RWPE1 (cell line): ENCODE data around the gene CNGB1.
A peak's percentile ranks its signal among the peaks of the same experiment; 100 is the strongest.

Experiments used
- CTCF ChIA-PET: fragments of 350-600 bp; sonication (Branson Sonifier 250); formaldehyde crosslinking; extraction: SDS; loops from one replicate; lab custom pipeline; 2021; lab: Yijun Ruan, JAX
- POLR2A ChIA-PET: fragments of 400-600 bp; formaldehyde crosslinking; extraction: SDS; loops from one replicate; lab custom pipeline; 2020; ENCODE audit warnings: antibody characterized with exemption; ENCODE audit not compliant: low non-redundant PET; lab: Yijun Ruan, JAX
- DNase-seq: peaks from one replicate; pipeline ENCODE4 v3.0.0; 2012; ENCODE audit warnings: low spot score
- H3K27ac ChIP-seq: fragments of 450-650 bp; 2 replicates; pipeline ENCODE4 v1.5.1; 2017
- CTCF ChIP-seq: fragments of 450-650 bp; conservative IDR thresholded peaks from 2 replicates; pipeline ENCODE4 v1.5.1; 2017; ENCODE audit warnings: low read depth, mild to moderate bottlenecking

The CNGB1 gene

GRCh38 chr16:58000706-58001676, 30.1 kb upstream of the CNGB1 start, which contains the start of gene USB1:
Gene USB1, plus strand, starts transcription at chr16:58001407. Its CDS starts 77 bp downstream, at chr16:58001484.
- TF ChIP-seq CTCF, result peak; percentile 83
- peak within 1 kb of the TSS; percentile 86 for H3K27ac ChIP-seq
- CTCF ChIA-PET, result interaction anchor here (0.5 to 4.0 kb wide), 11 partner anchors 10 to 244 kb away, joined by 3 to 36 read pairs (median 3); no protein-coding TSS in a partner anchor
- POLR2A ChIA-PET, result interaction anchor here (0.6 kb wide), 1 partner anchor 86 kb away, joined by 3 read pairs; no protein-coding TSS in a partner anchor
- DNase-seq, result peak; percentile 88

- ChIA-PET POLR2A (no interaction called here), CTCF (interaction anchor here (0.8 to 4.0 kb wide), 4 partner anchors 16 to 101 kb away, joined by 3 to 36 read pairs (median 12); no protein-coding TSS in a partner anchor)
- H3K27ac ChIP-seq, result peak within 1 kb of the TSS; percentile 86
- no peak for TF ChIP-seq CTCF
- DNase-seq, result no peak
Measured at GRCh38 chr16:57999971-58000705, 29.2 kb upstream of the CNGB1 start, which contains the start of gene ZNF319. Gene ZNF319, minus strand, starts transcription at chr16:58000672. Its CDS starts 2,407 bp downstream, at chr16:57998265.

GRCh38 chr16:57999366-57999970, 28.5 kb upstream of the CNGB1 start:
- peak overlapping the region; percentile 86 for H3K27ac ChIP-seq
- POLR2A ChIA-PET, result no interaction called here
- no peak for TF ChIP-seq CTCF
- CTCF ChIA-PET, result interaction anchor here (0.5 to 4.0 kb wide), 4 partner anchors 15 to 100 kb away, joined by 3 to 36 read pairs (median 13); no protein-coding TSS in a partner anchor
- DNase-seq, result no peak

GRCh38 chr16:57998992-57999365, 28.1 kb upstream of the CNGB1 start:
- ChIA-PET POLR2A (no interaction called here), CTCF (interaction anchor here (0.5 to 4.0 kb wide), 7 partner anchors 15 to 1015 kb away, joined by 3 to 36 read pairs (median 3); a partner anchor contains a TSS)
- H3K27ac ChIP-seq, result peak overlapping the region; percentile 86
- DNase-seq, result no peak
- no peak for TF ChIP-seq CTCF

DNA sequence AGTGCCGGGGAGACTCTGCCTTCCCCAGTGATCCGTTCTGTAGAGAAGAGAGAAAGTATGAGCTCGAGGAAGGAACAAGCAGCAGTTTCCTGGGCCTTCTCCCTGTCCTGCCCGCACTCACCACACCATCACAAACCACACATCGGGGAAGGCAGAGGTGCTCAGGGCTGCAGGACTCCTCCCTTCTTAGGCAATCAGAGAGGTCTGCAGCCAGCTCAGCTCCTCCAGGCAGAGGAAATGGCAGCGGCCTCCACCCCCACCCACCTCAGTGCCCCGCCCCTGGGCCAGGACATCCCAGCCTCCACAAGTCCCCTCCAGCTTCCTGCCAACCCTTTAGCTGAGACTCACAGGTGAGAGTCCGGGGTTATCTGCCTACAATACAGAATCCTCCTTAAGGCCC, 27.6 kb upstream of the CNGB1 start:
- no peak for TF ChIP-seq CTCF
- CTCF ChIA-PET, result interaction anchor here (0.7 to 4.0 kb wide), 5 partner anchors 22 to 1015 kb away, joined by 3 to 36 read pairs (median 3); a partner anchor contains a TSS
- POLR2A ChIA-PET, result no interaction called here
- peak overlapping the region; percentile 86 for H3K27ac ChIP-seq
- peak; percentile 53 for DNase-seq
